Ureter (tissue), 1 donor: ENCODE results near the gene SLC9C2. TPM values are rescaled to one million over a fixed set of nuclear protein-coding genes. Genes with fewer than 3 reads are reported as not detected.

ENCODE experiments used
- DNase-seq: peaks from one replicate; pipeline ENCODE4 v3.0.0-alpha.2; 2020; ENCODE audit warnings: low spot score
- total RNA-seq: library from RNA; stranded (reverse); gene quantifications from one replicate; pipeline ENCODE4 v1.2.4, GENCODE V29; 2023
- donor health status: DM: yes; HTN: yes; CAD: no.

Gene SLC9C2
- total RNA-seq, 1 donor from 2014 or later: not detected

DNA sequence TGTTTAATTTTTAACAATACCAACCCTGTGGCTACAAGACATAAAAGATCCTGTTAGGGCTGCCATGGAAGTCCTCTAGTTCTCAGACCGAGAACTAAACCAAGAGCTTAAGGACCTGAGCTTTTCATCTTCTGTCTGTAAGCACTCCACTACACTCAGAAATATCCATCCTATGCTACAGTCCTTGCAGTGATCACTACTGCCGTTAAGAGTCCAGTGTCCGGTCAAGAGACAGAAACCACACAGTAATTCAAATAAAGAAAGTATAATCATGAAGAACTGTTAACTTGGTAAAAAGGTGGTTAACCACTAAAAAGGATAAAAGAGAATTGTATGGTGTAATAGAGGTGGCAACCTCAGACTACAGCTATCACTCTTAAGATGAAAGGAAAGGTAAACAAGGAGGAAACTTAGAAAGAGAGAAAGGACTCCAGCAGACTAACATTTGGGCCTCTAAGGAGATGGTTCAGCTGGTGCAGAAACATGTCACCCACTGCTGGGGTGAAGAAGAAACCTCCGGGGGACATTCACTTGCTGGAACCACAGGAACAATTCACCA is 147.8 kb downstream of the SLC9C2 start:
- DNase-seq: no peak

DNA sequence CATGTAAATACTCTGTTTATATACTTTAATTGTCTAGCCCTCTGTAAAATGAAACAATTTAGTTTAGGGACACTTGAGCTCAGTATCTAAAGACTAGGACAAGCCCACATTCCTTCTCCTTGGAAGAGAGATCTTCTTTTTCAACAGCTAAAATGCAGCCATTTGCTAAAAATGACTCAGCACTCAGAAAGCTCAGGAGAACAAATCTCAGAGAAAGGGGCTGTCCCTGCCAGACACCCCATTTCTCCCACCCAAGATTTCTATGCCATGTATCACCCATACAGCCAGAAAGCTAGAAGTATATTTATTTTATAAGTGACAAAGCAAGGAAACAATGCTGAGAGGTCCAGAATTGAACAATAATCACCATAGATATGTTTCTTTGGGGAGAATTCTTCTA is 148.9 kb downstream of the SLC9C2 start:
- DNase-seq: no peak

DNA sequence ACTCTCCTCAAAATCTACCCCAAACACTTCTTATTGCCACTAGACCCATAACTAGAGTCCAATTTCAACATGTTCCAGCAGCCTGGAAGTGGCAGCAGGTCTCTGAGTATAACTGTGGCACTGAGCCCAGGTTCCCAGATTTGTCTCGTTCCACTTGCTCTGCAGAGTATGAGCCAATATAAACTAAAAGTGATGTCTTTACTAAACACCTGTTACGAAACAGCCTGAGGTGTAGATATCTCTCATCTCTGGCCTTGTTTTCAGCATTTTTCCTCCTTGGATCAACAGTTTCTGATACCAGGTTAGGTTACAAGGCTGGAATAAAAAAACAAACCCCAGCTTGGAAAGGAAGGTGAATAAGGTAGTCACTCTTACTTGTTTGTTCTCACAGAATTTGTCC is 150.9 kb downstream of the SLC9C2 start:
- no peak for DNase-seq

Other genes starting within 250 kb of the SLC9C2 start
- 167 TPM for gene PRDX6, start 125.7 kb downstream of the SLC9C2 start, total RNA-seq
- gene TEX50, start 32.3 kb upstream of the SLC9C2 start, total RNA-seq: not detected
- gene ANKRD45, start 66.8 kb upstream of the SLC9C2 start, total RNA-seq: 0.47 TPM
- gene KLHL20, start 111.9 kb upstream of the SLC9C2 start, total RNA-seq: 28.8 TPM
- gene DARS2, start 221.6 kb upstream of the SLC9C2 start, total RNA-seq: 17.5 TPM
- gene CENPL, start 221.8 kb upstream of the SLC9C2 start, total RNA-seq: 4.2 TPM